ENCODE results near the gene TTC28.
"Not testable (repeated sequence)": the region's sequence is repeated elsewhere in the genome, so short reads cannot be mapped to it uniquely, and the experiment has no call there.

TTC28 gene

GRCh38 chr22:28693041-28693760 is 13.6 kb upstream of the TTC28 start:
- H3K9me3 Mint-ChIP-seq, CTCF ChIA-PET, H3K4me3 Mint-ChIP-seq, H3K27ac Mint-ChIP-seq, H3K4me1 Mint-ChIP-seq, DNase-seq: not testable (repeated sequence)
- H3K27me3 Mint-ChIP-seq: peaks cover 15% of the 10 kb centered on the region
- peaks cover 67% of the 10 kb centered on the region for H3K36me3 Mint-ChIP-seq

- H3K4me3 Mint-ChIP-seq, H3K4me1 Mint-ChIP-seq, H3K27ac Mint-ChIP-seq, DNase-seq, H3K9me3 Mint-ChIP-seq: not testable (repeated sequence)
- CTCF ChIA-PET: interaction anchor here (0.6 kb wide), 1 partner anchor 11 kb away, joined by 3 read pairs; no protein-coding TSS in a partner anchor
- H3K36me3 Mint-ChIP-seq: peaks cover 68% of the 10 kb centered on the region
- H3K27me3 Mint-ChIP-seq: peaks cover 31% of the 10 kb centered on the region
Measured at GRCh38 chr22:28689796-28690195, 10.2 kb upstream of the TTC28 start.

- H3K4me3 Mint-ChIP-seq, H3K9me3 Mint-ChIP-seq, H3K27ac Mint-ChIP-seq, CTCF ChIA-PET, DNase-seq: not testable (repeated sequence)
- Mint-ChIP-seq H3K27me3 (peaks cover 83% of the 10 kb centered on the region), H3K36me3 (peaks cover 25% of the 10 kb centered on the region), H3K4me1 (peaks cover 11% of the 10 kb centered on the region)
Measured at GRCh38 chr22:28682966-28683365, 3.3 kb upstream of the TTC28 start.

- CTCF ChIA-PET, H3K9me3 Mint-ChIP-seq, H3K27ac Mint-ChIP-seq, H3K4me3 Mint-ChIP-seq, DNase-seq, H3K36me3 Mint-ChIP-seq: not testable (repeated sequence)
- peaks cover 91% of the 10 kb centered on the region for H3K27me3 Mint-ChIP-seq
- H3K4me1 Mint-ChIP-seq: peaks cover 11% of the 10 kb centered on the region
Measured at GRCh38 chr22:28680813-28681490, 1.3 kb upstream of the TTC28 start.

GRCh38 chr22:28678778-28679610 is 646 bp downstream of the TTC28 start:
- peak overlapping the region; percentile 38 for H3K4me3 Mint-ChIP-seq
- H3K27ac Mint-ChIP-seq, H3K36me3 Mint-ChIP-seq, CTCF ChIA-PET, H3K9me3 Mint-ChIP-seq, DNase-seq: not testable (repeated sequence)
- H3K4me1 Mint-ChIP-seq: peaks cover 22% of the 10 kb centered on the region
- H3K27me3 Mint-ChIP-seq: peaks cover 92% of the 10 kb centered on the region

GRCh38 chr22:28678170-28678569 is 1.5 kb downstream of the TTC28 start:
- DNase-seq, H3K27ac Mint-ChIP-seq, H3K4me3 Mint-ChIP-seq, CTCF ChIA-PET, H3K36me3 Mint-ChIP-seq, H3K9me3 Mint-ChIP-seq: not testable (repeated sequence)
- Mint-ChIP-seq H3K27me3 (peaks cover 87% of the 10 kb centered on the region), H3K4me1 (peaks cover 30% of the 10 kb centered on the region)

GRCh38 chr22:28674121-28674563 is 5.5 kb downstream of the TTC28 start:
- CTCF ChIA-PET: no interaction called here
- Mint-ChIP-seq H3K4me1 (peaks cover 31% of the 10 kb centered on the region), H3K27me3 (peaks cover 80% of the 10 kb centered on the region), H3K27ac (peak overlapping the region; percentile 97), H3K4me3 (peak overlapping the region; percentile 77), H3K9me3 (peaks cover 8% of the 10 kb centered on the region), H3K36me3 (peaks cover 6% of the 10 kb centered on the region)
- DNase-seq: peak; percentile 59

- no peak overlapping the region for H3K4me3 Mint-ChIP-seq
- H3K27ac Mint-ChIP-seq: no peak overlapping the region
- peaks cover 8% of the 10 kb centered on the region for H3K9me3 Mint-ChIP-seq
- no peak for DNase-seq
- H3K27me3 Mint-ChIP-seq: peaks cover 53% of the 10 kb centered on the region
- H3K4me1 Mint-ChIP-seq: peaks cover 25% of the 10 kb centered on the region
- CTCF ChIA-PET: no interaction called here
- H3K36me3 Mint-ChIP-seq: peaks cover 6% of the 10 kb centered on the region
Measured at GRCh38 chr22:28670756-28671155, 8.9 kb downstream of the TTC28 start.

- no peak overlapping the region for H3K4me3 Mint-ChIP-seq
- peaks cover 24% of the 10 kb centered on the region for H3K4me1 Mint-ChIP-seq
- CTCF ChIA-PET: no interaction called here
- H3K9me3 Mint-ChIP-seq: peaks cover 8% of the 10 kb centered on the region
- peaks cover 47% of the 10 kb centered on the region for H3K27me3 Mint-ChIP-seq
- peaks cover 6% of the 10 kb centered on the region for H3K36me3 Mint-ChIP-seq
- DNase-seq: no peak
- no peak overlapping the region for H3K27ac Mint-ChIP-seq
Measured at GRCh38 chr22:28670161-28670560, 9.5 kb downstream of the TTC28 start.

- peaks cover 6% of the 10 kb centered on the region for H3K36me3 Mint-ChIP-seq
- no peak overlapping the region for H3K27ac Mint-ChIP-seq
- peaks cover 18% of the 10 kb centered on the region for H3K4me1 Mint-ChIP-seq
- DNase-seq: no peak
- CTCF ChIA-PET: no interaction called here
- peaks cover 8% of the 10 kb centered on the region for H3K9me3 Mint-ChIP-seq
- peaks cover 39% of the 10 kb centered on the region for H3K27me3 Mint-ChIP-seq
- no peak overlapping the region for H3K4me3 Mint-ChIP-seq
Measured at GRCh38 chr22:28669387-28669786, 10.3 kb downstream of the TTC28 start.

GRCh38 chr22:28663569-28663942 is 16.1 kb downstream of the TTC28 start:
- H3K4me1 Mint-ChIP-seq, DNase-seq, H3K36me3 Mint-ChIP-seq, H3K27ac Mint-ChIP-seq, CTCF ChIA-PET, H3K9me3 Mint-ChIP-seq, H3K4me3 Mint-ChIP-seq: not testable (repeated sequence)
- H3K27me3 Mint-ChIP-seq: peaks cover 38% of the 10 kb centered on the region

- CTCF ChIA-PET: no interaction called here
- peaks cover 75% of the 10 kb centered on the region for H3K27me3 Mint-ChIP-seq
- H3K4me1 Mint-ChIP-seq: no peaks in the 10 kb centered on the region
Measured at GRCh38 chr22:28658448-28658847, 21.2 kb downstream of the TTC28 start.

GRCh38 chr22:28656181-28656580 is 23.5 kb downstream of the TTC28 start:
- CTCF ChIA-PET: no interaction called here
- Mint-ChIP-seq H3K9me3 (peaks cover 3% of the 10 kb centered on the region), H3K36me3 (no peaks in the 10 kb centered on the region), H3K27me3 (peaks cover 80% of the 10 kb centered on the region), H3K4me1 (no peaks in the 10 kb centered on the region), H3K27ac (no peak overlapping the region), H3K4me3 (no peak overlapping the region)
- no peak for DNase-seq

More at GRCh38 chr22:28658448-28658847, 21.2 kb downstream of the TTC28 start:
- no peaks in the 10 kb centered on the region for H3K36me3 Mint-ChIP-seq
- no peak for DNase-seq
- H3K4me3 Mint-ChIP-seq: no peak overlapping the region
- no peak overlapping the region for H3K27ac Mint-ChIP-seq
- peaks cover 5% of the 10 kb centered on the region for H3K9me3 Mint-ChIP-seq

GRCh38 chr22:28650463-28650862 is 29.2 kb downstream of the TTC28 start:
- no peak for DNase-seq
- CTCF ChIA-PET: no interaction called here
- Mint-ChIP-seq H3K9me3 (peaks cover 3% of the 10 kb centered on the region), H3K4me1 (no peaks in the 10 kb centered on the region), H3K4me3 (no peak overlapping the region), H3K36me3 (no peaks in the 10 kb centered on the region), H3K27ac (no peak overlapping the region), H3K27me3 (peaks cover 76% of the 10 kb centered on the region)
